ENCODE data around the gene MT1M. TPM values are rescaled to one million over a fixed set of nuclear protein-coding genes. Genes with fewer than 3 reads are reported as not detected.
"Not testable (repeated sequence)": the region's sequence is repeated elsewhere in the genome, so short reads cannot be mapped to it uniquely, and the experiment has no call there.

The MT1M gene
- total RNA-seq, 1 donor from 2014 or later = not detected

- H3K4me1 Mint-ChIP-seq (ENCODE audit: unreplicated experiment) = peaks cover 5% of the 10 kb centered on the region
- no peak overlapping the region for H3K27ac Mint-ChIP-seq (ENCODE audit: unreplicated experiment)
- no peak for DNase-seq (ENCODE audit: low spot score)
- H3K36me3 Mint-ChIP-seq (ENCODE audit: low read depth, unreplicated experiment) = peaks cover 5% of the 10 kb centered on the region
- TF ChIP-seq CTCF (IDR thresholded peaks at IDR 0.05; ENCODE audit: unreplicated experiment) = no peak
- no peaks in the 10 kb centered on the region for H3K9me3 Mint-ChIP-seq (ENCODE audit: unreplicated experiment)
- peak overlapping the region; percentile 47 for H3K4me3 Mint-ChIP-seq (ENCODE audit: unreplicated experiment)
- peaks cover 17% of the 10 kb centered on the region for H3K27me3 Mint-ChIP-seq (ENCODE audit: unreplicated experiment)
These were observed 15.7 kb upstream of the MT1M start for GRCh38 chr16:56616608-56617211.

GRCh38 chr16:56617212-56618085 lies 15.0 kb upstream of the MT1M start:
- TF ChIP-seq CTCF (IDR thresholded peaks at IDR 0.05; ENCODE audit: unreplicated experiment) = no peak
- Mint-ChIP-seq H3K27me3 (ENCODE audit: unreplicated experiment) (peaks cover 17% of the 10 kb centered on the region), H3K4me1 (ENCODE audit: unreplicated experiment) (peaks cover 5% of the 10 kb centered on the region), H3K27ac (ENCODE audit: unreplicated experiment) (no peak overlapping the region), H3K9me3 (ENCODE audit: unreplicated experiment) (no peaks in the 10 kb centered on the region), H3K4me3 (ENCODE audit: unreplicated experiment) (peak overlapping the region; percentile 80), H3K36me3 (ENCODE audit: low read depth, unreplicated experiment) (peaks cover 5% of the 10 kb centered on the region)
- no peak for DNase-seq (ENCODE audit: low spot score)

- Mint-ChIP-seq H3K9me3 (ENCODE audit: unreplicated experiment) (no peaks in the 10 kb centered on the region), H3K36me3 (ENCODE audit: low read depth, unreplicated experiment) (peaks cover 5% of the 10 kb centered on the region), H3K4me1 (ENCODE audit: unreplicated experiment) (peaks cover 5% of the 10 kb centered on the region), H3K27ac (ENCODE audit: unreplicated experiment) (no peak overlapping the region), H3K27me3 (ENCODE audit: unreplicated experiment) (peaks cover 21% of the 10 kb centered on the region), H3K4me3 (ENCODE audit: unreplicated experiment) (no peak overlapping the region)
- DNase-seq (ENCODE audit: low spot score) = no peak
- TF ChIP-seq CTCF (IDR thresholded peaks at IDR 0.05; ENCODE audit: unreplicated experiment) = no peak
These were observed 14.3 kb upstream of the MT1M start for GRCh38 chr16:56618138-56618537.

- no peak for TF ChIP-seq CTCF (IDR thresholded peaks at IDR 0.05; ENCODE audit: unreplicated experiment)
- Mint-ChIP-seq H3K9me3 (ENCODE audit: unreplicated experiment) (no peaks in the 10 kb centered on the region), H3K4me1 (ENCODE audit: unreplicated experiment) (peaks cover 10% of the 10 kb centered on the region), H3K36me3 (ENCODE audit: low read depth, unreplicated experiment) (peaks cover 5% of the 10 kb centered on the region), H3K4me3 (ENCODE audit: unreplicated experiment) (no peak overlapping the region), H3K27ac (ENCODE audit: unreplicated experiment) (no peak overlapping the region), H3K27me3 (ENCODE audit: unreplicated experiment) (peaks cover 25% of the 10 kb centered on the region)
- DNase-seq (ENCODE audit: low spot score) = no peak
These were observed 12.0 kb upstream of the MT1M start for GRCh38 chr16:56620339-56620897.

GRCh38 chr16:56621665-56622445 lies 10.6 kb upstream of the MT1M start:
- H3K4me1 Mint-ChIP-seq (ENCODE audit: unreplicated experiment); H3K4me3 Mint-ChIP-seq (ENCODE audit: unreplicated experiment); DNase-seq (ENCODE audit: low spot score); H3K9me3 Mint-ChIP-seq (ENCODE audit: unreplicated experiment); H3K36me3 Mint-ChIP-seq (ENCODE audit: low read depth, unreplicated experiment); H3K27ac Mint-ChIP-seq (ENCODE audit: unreplicated experiment): not testable (repeated sequence)
- peaks cover 25% of the 10 kb centered on the region for H3K27me3 Mint-ChIP-seq (ENCODE audit: unreplicated experiment)

GRCh38 chr16:56623184-56623583 lies 9.3 kb upstream of the MT1M start:
- DNase-seq (ENCODE audit: low spot score); H3K4me3 Mint-ChIP-seq (ENCODE audit: unreplicated experiment); H3K9me3 Mint-ChIP-seq (ENCODE audit: unreplicated experiment); H3K36me3 Mint-ChIP-seq (ENCODE audit: low read depth, unreplicated experiment); H3K27ac Mint-ChIP-seq (ENCODE audit: unreplicated experiment); H3K4me1 Mint-ChIP-seq (ENCODE audit: unreplicated experiment): not testable (repeated sequence)
- peaks cover 23% of the 10 kb centered on the region for H3K27me3 Mint-ChIP-seq (ENCODE audit: unreplicated experiment)

Measured in endothelial cell (in vitro differentiated cells).